Left renal cortex interstitium (tissue), 4 donors: Measurements from ENCODE around the gene KRTAP9-4. TPM values are rescaled to one million over a fixed set of nuclear protein-coding genes. Genes with fewer than 3 reads are reported as not detected.
"Not testable (repeated sequence)": the region's sequence is repeated elsewhere in the genome, so short reads cannot be mapped to it uniquely, and the experiment has no call there.

Source experiments
- DNase-seq, 4 donors: peaks; one replicate each; pipeline ENCODE4 v3.0.0-alpha.2; 2013; ENCODE audit warnings: low read depth in 4 of 4, low spot score in 2 of 4, missing footprints in 1 of 4
- polyA plus RNA-seq, 4 donors: library from polyadenylated mRNA; unstranded; fragments of 120-200 nt; gene quantifications; one replicate each; pipeline ENCODE4 v1.2.1, GENCODE V29; 2013; ENCODE audit not compliant: insufficient read length in 4 of 4

The KRTAP9-4 gene, protein sequence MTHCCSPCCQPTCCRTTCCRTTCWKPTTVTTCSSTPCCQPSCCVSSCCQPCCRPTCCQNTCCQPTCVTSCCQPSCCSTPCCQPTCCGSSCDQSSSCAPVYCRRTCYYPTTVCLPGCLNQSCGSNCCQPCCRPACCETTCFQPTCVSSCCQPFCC
- polyA plus RNA-seq = not detected

DNA sequence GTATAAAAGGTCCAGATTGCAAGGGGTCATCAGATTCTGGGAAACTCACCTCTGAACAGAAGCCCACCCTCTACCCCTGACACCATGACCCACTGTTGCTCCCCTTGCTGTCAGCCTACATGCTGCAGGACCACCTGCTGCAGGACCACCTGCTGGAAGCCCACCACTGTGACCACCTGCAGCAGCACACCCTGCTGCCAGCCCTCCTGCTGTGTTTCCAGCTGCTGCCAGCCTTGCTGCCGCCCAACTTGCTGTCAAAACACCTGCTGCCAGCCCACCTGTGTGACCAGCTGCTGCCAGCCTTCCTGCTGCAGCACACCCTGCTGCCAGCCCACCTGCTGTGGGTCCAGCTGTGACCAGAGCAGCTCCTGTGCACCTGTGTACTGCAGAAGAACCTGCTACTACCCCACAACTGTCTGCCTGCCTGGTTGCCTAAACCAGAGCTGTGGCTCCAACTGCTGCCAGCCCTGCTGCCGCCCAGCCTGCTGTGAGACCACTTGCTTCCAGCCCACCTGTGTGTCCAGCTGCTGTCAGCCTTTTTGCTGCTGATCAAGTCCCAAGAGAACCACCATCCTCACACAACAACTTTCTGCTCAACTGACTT lies at the start of gene KRTAP9-4:
TSS of gene KRTAP9-4 (plus strand) at position 51 of the 604 bp plus-strand sequence. CDS start at position 85, 34 bp downstream.
- DNase-seq = not testable (repeated sequence)

DNA sequence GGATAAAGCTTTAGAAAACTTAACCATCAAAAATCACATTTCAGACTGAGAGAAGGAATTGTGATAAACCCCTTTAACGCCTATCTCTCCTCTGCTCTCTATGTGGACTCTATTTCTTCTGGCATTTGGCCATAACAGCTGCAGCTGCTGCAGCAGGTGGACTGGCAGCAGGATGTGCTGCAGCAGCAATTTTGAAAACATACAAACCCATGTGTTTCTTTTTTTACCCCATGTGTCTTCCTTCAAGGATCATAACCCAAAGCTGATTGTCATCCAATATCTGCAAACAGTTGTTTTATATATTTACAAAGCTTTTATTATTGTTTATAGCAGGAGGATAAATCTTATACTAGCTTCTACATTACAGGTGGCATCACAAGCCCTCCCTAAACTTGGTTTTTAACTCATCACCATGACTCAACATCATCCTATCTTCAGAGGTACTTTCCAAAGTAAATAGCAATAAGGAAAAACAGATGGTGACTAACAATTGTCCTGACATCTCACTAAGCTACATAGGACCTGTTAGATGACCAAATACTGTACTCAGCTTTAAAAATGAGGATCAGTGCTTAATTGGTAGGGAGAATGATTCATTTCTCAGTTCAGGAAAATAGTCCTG lies 37.5 kb upstream of the KRTAP9-4 start:
- no peak for DNase-seq

DNA sequence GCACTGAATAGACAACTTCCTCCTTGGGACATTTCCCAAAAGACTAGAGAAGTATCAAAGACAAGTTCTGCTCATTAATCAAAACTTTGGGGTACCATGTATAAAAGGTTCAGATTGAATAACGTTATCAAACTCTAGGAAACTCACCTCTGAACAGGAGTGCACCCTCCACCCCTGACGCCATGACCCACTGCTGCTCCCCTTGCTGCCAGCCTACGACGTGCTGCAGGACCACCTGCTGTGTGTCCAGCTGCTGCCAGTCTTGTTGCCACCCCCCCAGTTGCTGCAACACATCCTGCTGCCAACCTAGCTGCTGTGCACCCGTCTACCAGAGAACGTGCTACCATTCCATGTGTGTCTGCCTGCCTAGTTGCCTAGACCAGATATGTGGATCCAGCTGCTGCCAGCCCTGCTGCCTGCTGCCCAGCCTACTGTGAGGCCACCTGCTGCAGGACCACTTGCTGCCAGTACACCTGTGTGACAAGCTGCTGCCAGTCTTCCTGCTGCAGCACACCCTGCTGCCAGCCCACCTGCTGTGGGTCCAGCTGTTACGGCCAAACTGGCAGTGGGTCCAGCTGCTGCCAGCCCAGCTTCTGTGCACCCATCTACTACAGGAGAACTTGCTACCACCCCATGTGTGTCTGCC lies 36.8 kb upstream of the KRTAP9-4 start:
- no peak for DNase-seq

DNA sequence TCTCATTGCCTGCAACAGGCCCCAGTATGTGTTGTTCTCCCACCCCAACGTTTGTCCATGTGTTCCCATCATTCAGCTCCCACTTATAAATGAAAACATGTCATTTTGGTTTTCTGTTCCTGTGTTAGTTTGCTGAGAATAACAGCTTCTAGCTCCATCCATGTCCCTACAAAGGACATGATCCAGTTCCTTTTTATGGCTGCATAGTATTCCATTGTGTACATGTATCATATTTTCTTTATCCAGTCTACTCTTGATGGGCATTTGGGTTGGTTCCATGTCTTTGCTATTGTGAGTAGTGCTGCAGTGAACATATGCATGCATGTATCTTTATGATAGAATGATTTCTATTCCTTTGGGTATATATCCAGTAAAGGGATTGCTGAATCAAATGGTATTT lies 33.8 kb upstream of the KRTAP9-4 start:
- no peak for DNase-seq

DNA sequence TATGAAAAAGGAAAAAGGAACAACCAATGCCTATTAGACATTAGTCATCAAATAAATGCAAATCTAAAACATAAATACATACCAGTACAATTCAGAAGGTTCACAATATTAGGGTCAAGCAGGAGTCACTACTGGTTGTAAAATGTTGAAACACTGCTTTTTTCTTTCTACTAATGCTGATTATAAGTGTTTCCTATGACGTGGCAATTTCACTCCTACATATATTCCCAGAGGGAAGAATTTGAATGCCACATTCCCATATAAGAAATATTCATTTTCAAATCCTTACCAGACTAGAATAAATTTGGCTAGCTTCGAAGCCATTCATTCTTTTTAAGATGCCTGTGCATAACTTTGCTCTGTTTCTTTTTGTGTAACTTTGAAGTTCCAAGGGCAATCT lies 25.7 kb upstream of the KRTAP9-4 start:
- DNase-seq = no peak

DNA sequence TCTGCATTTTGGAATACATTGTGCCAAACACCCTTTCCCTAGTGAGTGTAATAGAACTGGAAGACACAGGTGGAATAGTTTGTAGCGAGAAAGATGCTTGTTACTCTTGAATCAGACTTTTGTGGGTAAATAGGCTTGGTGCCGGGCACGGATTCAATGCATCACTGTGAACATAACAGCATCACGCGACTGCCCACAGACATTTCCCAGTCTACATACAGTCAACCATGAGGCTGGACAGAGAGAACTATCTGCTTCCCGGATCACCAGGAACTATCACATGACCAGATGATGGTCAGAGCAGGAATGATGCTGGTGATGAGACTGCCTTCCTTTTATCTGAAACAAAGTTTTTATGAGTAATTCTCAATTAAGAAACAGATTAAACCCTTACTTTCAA lies 23.4 kb upstream of the KRTAP9-4 start:
- no peak for DNase-seq

DNA sequence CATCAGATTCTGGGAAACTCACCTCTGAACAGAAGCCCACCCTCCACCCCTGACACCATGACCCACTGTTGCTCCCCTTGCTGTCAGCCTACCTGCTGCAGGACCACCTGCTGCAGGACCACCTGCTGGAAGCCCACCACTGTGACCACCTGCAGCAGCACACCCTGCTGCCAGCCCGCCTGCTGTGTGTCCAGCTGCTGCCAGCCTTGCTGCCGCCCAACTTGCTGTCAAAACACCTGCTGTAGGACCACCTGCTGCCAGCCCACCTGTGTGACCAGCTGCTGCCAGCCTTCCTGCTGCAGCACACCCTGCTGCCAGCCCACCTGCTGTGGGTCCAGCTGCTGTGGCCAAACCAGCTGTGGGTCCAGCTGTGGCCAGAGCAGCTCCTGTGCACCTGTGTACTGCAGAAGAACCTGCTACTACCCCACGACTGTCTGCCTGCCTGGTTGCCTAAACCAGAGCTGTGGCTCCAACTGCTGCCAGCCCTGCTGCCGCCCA lies 22.8 kb upstream of the KRTAP9-4 start, which contains the start of gene KRTAP9-2:
TSS of gene KRTAP9-2 (plus strand) at position 51 of the 498 bp plus-strand sequence. CDS start at position 58, 7 bp downstream.
- not testable (repeated sequence) for DNase-seq

DNA sequence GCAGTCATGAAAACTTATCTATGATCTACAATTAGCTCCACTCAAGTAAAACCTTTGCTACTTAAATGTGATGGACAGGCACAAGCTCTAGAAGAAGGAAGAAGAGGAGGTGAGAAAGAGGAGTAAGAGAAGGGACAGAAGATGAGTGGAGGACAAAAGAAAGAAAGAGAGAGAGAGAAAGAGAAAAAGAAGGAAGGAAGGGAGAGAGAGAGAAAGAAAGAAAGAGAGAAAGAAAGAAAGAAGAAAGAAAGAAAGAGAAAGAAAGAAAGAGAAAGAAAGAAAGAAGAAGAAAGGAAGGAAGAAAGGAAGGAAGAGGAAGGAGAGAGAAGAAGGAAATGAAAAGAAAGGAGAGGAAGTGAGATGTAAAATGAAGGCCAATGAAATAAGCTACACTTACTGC lies 19.4 kb upstream of the KRTAP9-4 start:
- no peak for DNase-seq

DNA sequence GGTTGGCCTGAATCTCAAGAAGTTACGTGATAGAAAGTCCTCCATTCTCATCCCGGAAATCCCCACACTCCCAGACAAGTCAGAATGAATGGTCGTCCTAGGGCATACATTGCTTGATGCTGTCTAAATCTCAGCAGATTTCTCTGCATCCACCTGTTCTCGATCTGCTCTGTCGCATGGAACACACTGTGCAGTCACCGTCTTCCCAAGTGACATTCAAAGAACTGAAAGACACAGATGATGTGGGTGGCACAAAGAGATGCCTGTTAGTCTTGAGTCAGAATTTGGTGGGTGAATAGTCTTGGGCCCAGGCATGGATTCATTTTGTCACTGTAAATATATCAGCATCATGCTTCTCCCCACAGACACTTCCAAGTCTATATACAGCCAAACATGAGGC lies 17.8 kb upstream of the KRTAP9-4 start:
- no peak for DNase-seq

DNA sequence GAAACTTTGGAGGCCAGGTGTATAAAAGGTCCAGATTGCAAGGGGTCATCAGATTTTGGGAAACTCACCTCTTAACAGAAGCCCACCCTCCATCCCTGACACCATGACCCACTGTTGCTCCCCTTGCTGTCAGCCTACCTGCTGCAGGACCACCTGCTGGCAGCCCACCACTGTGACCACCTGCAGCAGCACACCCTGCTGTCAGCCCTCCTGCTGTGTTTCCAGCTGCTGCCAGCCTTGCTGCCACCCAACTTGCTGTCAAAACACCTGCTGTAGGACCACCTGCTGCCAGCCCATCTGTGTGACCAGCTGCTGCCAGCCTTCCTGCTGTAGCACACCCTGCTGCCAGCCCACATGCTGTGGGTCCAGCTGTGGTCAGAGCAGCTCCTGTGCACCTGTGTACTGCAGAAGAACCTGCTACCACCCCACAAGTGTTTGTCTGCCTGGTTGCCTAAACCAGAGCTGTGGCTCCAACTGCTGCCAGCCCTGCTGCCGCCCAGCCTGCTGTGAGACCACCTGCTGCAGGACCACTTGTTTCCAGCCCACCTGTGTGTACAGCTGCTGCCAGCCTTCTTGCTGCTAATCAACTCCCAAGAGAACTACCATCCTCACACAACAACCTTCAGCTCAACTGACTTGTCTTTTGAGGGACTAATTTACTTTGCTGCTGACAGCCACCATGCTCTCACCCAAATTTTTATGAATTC lies 16.9 kb upstream of the KRTAP9-4 start, which contains the start of gene KRTAP9-3:
TSS of gene KRTAP9-3 (plus strand) at position 51 of the 707 bp plus-strand sequence. CDS start at position 104, 53 bp downstream.
- not testable (repeated sequence) for DNase-seq

DNA sequence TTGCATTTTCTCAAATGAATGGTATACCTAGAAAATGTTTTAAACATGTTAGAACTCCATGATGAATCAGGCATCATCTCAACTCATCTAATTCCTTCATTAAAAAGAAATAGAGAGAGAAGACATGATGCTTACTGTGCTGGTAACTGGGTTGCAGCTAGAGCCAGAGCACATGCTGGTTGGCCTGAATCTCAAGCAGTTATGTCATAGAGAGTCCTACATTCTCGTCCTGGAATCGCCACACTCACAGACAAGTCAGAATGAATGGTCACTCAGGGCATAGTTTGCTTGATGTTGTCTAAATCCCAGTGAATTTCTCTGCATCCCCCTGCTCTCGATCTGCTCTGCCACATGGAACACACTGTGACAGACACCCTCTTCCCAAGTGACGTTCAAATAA lies 12.4 kb upstream of the KRTAP9-4 start:
- DNase-seq = not testable (repeated sequence)

DNA sequence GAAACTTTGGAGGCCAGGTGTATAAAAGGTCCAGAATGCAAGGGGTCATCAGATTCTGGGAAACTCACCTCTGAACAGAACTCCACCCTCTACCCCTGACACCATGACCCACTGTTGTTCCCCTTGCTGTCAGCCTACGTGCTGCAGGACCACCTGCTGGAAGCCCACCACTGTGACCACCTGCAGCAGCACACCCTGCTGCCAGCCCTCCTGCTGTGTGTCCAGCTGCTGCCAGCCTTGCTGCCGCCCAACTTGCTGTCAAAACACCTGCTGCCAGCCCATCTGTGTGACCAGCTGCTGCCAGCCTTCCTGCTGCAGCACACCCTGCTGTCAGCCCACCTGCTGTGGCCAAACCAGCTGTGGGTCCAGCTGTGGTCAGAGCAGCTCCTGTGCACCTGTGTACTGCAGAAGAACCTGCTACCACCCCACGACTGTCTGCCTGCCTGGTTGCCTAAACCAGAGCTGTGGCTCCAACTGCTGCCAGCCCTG lies 11.5 kb upstream of the KRTAP9-4 start, which contains the start of gene KRTAP9-8:
TSS of gene KRTAP9-8 (plus strand) at position 51 of the 489 bp plus-strand sequence. CDS start at position 104, 53 bp downstream.
- DNase-seq = not testable (repeated sequence)

DNA sequence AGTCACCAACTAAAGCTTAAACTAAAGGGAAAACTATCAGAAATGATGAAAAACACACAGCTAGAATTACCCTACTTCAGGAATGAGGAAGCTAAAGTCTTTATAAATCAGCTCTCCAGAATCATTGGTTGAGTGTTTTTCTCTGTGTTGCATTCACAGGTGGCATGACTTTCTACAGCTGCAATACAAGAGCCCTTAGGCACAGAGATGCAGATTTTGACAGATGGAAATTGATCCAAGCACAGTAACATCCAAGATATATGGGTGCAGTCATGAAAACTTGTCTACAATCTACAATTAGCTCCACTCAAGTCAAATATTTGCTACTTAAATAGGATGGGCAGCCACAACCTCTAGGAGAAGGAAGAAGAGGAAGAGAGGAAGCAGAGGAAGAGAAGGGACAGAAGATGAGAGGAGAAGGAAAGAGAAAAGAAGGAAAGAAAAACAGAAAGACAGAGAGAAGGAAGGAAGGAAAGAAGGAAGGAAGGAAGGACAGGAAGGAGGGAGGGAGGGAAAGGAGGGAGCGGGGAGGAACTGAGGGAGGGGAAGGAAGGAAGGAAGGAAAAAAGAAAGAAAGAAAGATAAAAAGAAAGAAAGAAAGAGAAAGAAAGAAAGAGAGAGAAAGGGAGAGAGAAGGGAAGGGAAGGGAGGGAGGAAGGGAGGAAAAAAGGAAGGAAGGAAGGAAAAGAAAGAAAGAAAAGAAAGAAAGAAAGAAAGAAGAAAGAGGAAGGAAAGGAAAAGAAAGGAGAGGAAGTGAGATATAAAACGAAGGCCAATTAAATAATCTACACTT lies 2.3 kb upstream of the KRTAP9-4 start:
- not testable (repeated sequence) for DNase-seq

DNA sequence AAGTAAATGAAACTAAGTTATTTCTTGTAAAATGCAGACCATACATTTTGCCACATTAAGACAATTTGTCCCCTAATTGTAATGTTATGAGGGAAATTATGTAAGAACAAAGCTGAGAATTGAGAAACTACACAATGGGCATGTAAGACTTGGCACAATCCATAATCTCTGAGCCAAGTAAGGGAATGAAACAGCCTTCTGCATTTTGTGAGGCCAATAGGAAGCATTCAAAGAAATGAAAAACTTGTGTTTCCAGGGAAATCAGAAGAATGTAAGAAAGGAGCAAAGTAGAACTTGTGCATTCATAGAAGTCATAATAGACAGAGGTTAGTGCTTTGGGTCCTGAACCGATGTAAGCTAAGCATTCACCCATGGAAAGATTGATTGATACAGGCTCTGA lies 1.8 kb downstream of the KRTAP9-4 start:
- no peak for DNase-seq

DNA sequence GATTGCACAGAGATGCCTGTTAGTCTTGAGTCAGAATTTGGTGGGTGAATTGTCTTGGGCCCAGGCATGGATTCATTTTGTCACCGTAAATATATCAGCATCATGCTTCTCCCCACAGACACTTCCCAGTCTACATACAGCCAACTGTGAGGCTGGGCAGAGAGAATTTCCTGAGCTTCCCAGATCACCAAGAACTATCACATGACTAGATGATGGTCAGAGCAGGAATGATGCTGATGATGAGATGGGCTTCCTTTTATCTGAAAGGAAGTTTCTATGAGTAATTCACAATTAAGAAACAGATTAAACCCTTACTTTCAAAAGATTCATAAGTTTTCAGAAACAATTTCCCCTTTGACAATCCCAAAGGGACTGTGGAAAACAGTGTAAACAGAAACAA lies 5.4 kb downstream of the KRTAP9-4 start:
- no peak for DNase-seq

DNA sequence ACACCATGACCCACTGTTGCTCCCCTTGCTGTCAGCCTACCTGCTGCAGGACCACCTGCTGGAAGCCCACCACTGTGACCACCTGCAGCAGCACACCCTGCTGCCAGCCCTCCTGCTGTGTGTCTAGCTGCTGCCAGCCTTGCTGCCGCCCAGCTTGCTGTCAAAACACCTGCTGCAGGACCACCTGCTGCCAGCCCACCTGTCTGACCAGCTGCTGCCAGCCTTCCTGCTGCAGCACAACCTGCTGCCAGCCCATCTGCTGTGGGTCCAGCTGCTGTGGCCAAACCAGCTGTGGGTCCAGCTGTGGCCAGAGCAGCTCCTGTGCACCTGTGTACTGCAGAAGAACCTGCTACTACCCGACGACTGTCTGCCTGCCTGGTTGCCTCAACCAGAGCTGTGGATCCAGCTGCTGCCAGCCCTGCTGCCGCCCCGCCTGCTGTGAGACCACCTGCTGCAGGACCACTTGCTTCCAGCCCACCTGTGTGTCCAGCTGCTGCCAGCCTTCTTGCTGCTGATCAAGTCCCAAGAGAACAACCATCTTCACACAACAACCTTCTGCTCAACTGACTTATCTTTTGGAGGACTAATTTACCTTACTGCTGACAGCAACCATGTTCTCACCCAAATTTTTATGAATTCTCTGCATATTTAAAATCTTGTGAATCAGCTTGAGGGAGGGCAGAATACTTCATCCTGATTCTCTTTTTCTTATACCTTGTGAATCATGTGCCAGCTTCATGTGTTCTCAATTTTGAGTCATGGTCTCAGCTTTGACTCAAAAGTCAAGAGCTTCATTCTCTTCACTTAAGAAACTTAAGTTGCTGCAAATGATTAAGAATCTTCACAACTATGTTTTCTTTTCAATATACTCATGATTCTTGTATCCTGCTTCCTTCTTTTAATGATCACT lies 6.1 kb downstream of the KRTAP9-4 start, which contains the start of gene KRTAP9-9:
TSS of gene KRTAP9-9 (plus strand) at position 4 of the 910 bp plus-strand sequence.
- DNase-seq = not testable (repeated sequence)

DNA sequence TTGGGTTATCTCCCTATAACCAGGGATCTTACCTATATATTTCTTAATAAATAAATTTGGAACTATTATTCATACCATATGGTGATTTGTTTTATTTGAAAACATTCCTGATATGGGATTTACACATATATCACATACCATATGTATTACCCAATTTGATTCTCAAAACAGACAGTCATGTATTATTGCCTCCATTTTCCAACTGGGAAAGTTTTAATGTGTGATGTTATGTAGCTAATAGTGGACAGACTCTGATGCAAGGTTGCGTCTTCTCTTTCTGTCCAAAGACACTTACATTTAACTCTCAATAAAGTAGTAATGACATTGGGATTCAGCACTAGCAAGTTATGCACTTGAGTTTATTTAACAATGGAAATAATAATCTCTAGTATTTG lies 6.8 kb downstream of the KRTAP9-4 start:
- no peak for DNase-seq

DNA sequence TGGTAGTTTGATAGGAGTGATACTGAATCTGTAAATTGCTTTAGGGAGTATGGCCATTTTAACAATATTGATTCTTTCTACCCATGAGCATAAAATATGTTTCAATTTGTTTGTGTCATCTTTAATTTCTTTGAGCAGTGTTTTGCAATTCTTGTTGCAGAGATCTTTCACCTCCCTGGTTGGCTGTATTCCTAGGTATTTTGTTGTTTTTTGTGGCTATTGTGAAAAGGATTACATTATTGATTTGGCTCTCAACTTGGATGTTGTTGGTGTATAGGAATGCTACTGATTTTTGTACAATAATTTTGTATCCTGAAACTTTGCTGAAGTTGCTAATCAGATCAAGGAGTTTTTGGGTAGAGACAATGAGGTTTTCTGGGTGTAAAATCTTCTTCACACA lies 8.9 kb downstream of the KRTAP9-4 start:
- no peak for DNase-seq
